SK-N-SH treated with all-trans-retinoic acid at 6 μM for 48 hours (cell line): ENCODE data around the gene VAV3.

Experiments
- ARNTL ChIP-seq: fragments of 450-650 bp; formaldehyde crosslinking; IDR thresholded peaks from 2 replicates; pipeline ENCODE4 v1.5.0; 2020; ENCODE audit warnings: low read depth, mild to moderate bottlenecking, moderate library complexity, borderline replicate concordance
- BACH2 ChIP-seq: fragments of 250-450 bp; sonication (Bioruptor Pico); IDR thresholded peaks from 2 replicates; pipeline ENCODE4 v1.9.0; 2021; ENCODE audit warnings: mild to moderate bottlenecking, borderline replicate concordance
- CREB5 ChIP-seq: fragments of 250-450 bp; sonication (Bioruptor Pico); IDR thresholded peaks from 2 replicates; pipeline ENCODE4 v1.5.1; 2020; ENCODE audit warnings: low read depth, mild to moderate bottlenecking, moderate library complexity
- PATZ1 ChIP-seq: fragments of 250-450 bp; sonication (Bioruptor Pico); IDR thresholded peaks from 2 replicates; pipeline ENCODE4 v1.8.0; 2020; ENCODE audit warnings: mild to moderate bottlenecking, moderate library complexity, borderline replicate concordance
- SNAI2 ChIP-seq: fragments of 250-450 bp; sonication (Bioruptor Pico); IDR thresholded peaks from 2 replicates; pipeline ENCODE4 v1.5.0; 2020; ENCODE audit warnings: mild to moderate bottlenecking, moderate library complexity
- TSHZ2 ChIP-seq: fragments of 250-450 bp; sonication (Bioruptor Pico); IDR thresholded peaks from 2 replicates; pipeline ENCODE4 v1.5.0; 2020; ENCODE audit warnings: mild to moderate bottlenecking, moderate library complexity
- ZFP30 ChIP-seq: fragments of 450-650 bp; formaldehyde crosslinking; IDR thresholded peaks from 2 replicates; pipeline ENCODE4 v1.5.0; 2022; ENCODE audit warnings: mild to moderate bottlenecking, moderate library complexity
- ZNF565 ChIP-seq: fragments of 450-650 bp; formaldehyde crosslinking; conservative IDR thresholded peaks from 2 replicates; pipeline ENCODE4 v1.5.0; 2020; ENCODE audit warnings: low read depth, mild to moderate bottlenecking, moderate library complexity
- ZNF8 ChIP-seq: fragments of 450-650 bp; formaldehyde crosslinking; IDR thresholded peaks from 2 replicates; pipeline ENCODE4 v1.5.0; 2020; ENCODE audit warnings: mild to moderate bottlenecking, moderate library complexity

- TF ChIP-seq ZFP30 (CRISPR knock-in tag) = no peak
- TF ChIP-seq ZNF565 (CRISPR knock-in tag) = no peak
- TF ChIP-seq PATZ1 (CRISPR knock-in tag) = no peak
- no peak for TF ChIP-seq ARNTL (CRISPR knock-in tag)
- TF ChIP-seq CREB5 (CRISPR knock-in tag) = no peak
- TF ChIP-seq BACH2 (CRISPR knock-in tag) = no peak
- no peak for TF ChIP-seq TSHZ2 (CRISPR knock-in tag)
- no peak for TF ChIP-seq SNAI2 (CRISPR knock-in tag)
- no peak for TF ChIP-seq ZNF8 (CRISPR knock-in tag)
Measured at GRCh38 chr1:107633596-107633995, 331.4 kb downstream of the VAV3 start.
